HUES64 (cell line): ENCODE results near the gene UBL4A.

Experiments
- H3K27ac ChIP-seq: 2 replicates; pipeline ENCODE4 v1.7.0; 2013; ENCODE audit warnings: low read depth, low read length, inconsistent platforms
- H3K27me3 ChIP-seq: 2 replicates; pipeline ENCODE4 v1.6.1; 2013; ENCODE audit warnings: mild to moderate bottlenecking, low read length; ENCODE audit not compliant: insufficient read depth
- H3K36me3 ChIP-seq: 2 replicates; pipeline ENCODE4 v1.6.1; 2013; ENCODE audit warnings: mild to moderate bottlenecking, low read length; ENCODE audit not compliant: insufficient read depth
- H3K4me1 ChIP-seq: 2 replicates; pipeline ENCODE4 v1.6.1; 2013; ENCODE audit warnings: mild to moderate bottlenecking, low read length, moderate library complexity; ENCODE audit not compliant: insufficient read depth
- H3K4me3 ChIP-seq: 2 replicates; pipeline ENCODE4 v1.5.1; 2013; ENCODE audit warnings: mild to moderate bottlenecking, low read length, moderate library complexity
- H3K9ac ChIP-seq: 2 replicates; pipeline ENCODE4 v1.6.1; 2013; ENCODE audit warnings: mild to moderate bottlenecking, low read depth, low read length
- H3K9me3 ChIP-seq: 2 replicates; pipeline ENCODE4 v1.6.1; 2013; ENCODE audit warnings: low read depth, low read length; ENCODE audit not compliant: insufficient read depth
- WGBS: fragments of 150-250, 120-280 bp; methylation state at CpG from one replicate; pipeline ENCODE4 v1.1.7; 2013; ENCODE audit warnings: missing lambda C conversion rate; 5-methylcytosine and 5-hydroxymethylcytosine counted together

UBL4A gene

DNA sequence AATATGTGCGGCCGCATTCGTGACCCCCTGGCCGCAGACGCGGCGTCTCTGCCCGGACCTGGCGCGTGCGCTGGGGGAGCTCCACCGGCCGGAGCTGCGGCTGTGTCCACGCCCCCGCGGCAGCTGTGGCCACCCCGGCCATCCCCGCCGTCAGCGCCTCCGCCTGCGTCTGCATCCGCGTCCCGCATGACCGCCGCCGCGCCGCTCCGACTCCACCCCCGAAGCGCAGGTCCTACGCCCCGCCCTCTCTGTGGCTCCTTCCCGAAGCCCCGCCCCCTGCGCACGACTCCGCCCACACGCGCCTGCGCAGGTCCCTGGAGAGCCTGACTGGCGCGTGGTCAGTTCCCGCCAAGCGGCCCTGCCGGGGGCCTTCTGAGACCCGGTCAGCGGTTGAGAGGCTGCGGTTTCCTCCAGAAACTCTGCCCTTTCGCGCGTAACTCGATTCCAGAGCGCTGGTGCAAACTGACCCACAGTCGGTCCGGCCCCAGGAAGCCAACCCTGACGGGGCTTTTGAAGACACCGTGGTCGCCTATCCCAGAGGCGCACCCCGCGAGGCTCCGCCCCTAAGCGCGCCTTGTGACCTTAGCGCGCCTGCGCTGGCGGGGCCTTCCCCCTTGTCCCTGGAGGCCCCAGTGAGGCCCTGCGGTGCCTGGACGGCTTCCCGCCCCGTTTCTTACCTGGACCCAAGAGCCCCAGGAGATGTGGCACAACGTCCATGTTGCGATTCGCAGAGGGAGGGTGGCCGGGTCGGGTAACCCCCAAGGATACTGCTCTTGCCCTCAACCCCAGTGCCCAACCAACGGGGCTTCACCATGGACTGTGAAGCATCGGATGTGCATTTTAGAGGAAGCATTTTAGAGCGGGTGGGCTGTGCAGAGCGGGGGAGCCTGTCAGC is 7.4 kb downstream of the UBL4A start, which contains the start of gene LAGE3:
Gene LAGE3 (minus strand): TSS at position 554 of the 895 bp plus-strand sequence. CDS start 366 bp downstream, at position 188.
- Histone ChIP-seq H3K27ac (peak within 1 kb of the TSS; percentile 82), H3K27me3 (no peaks in the 10 kb centered on the region), H3K9ac (peak within 1 kb of the TSS; percentile 63; the same call in 1 of the 2 replicates), H3K36me3 (peaks cover 7% of the 10 kb centered on the region; the same call in 1 of the 2 replicates), H3K9me3 (no peaks in the 10 kb centered on the region), H3K4me3 (peak within 1 kb of the TSS; percentile 59), H3K4me1 (no peaks in the 10 kb centered on the region)
- WGBS: 5% methylated on average over 85 of the region's 85 CpGs

DNA sequence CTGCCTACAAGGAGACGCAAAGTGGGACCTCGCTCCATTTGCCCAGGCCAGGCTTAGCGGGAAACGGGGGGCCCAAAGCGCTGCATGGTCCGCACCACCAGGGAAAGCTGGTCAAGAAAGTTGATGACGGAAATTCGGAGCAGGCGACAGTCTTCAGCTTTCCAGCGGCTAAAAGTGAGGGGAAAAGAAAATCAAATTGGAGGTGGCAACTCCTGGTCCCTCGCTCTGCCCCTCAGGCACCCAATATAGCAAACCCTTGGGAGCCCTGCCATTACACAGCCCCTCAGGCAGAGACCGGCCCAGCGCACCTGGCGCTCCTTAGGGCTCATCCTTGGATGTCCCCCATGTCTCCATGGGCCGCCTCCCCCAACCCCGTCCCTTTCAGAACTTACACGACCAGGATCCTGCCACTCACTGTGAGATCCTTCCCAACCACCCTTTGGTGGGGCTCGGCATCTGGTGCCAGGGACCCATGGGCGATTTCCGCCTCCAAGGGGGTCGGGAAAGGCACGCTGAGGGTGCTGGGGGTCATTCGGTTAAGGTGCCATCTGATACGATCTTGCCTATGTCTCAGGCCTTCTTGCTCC is 8.4 kb downstream of the UBL4A start:
- Histone ChIP-seq H3K27me3 (no peaks in the 10 kb centered on the region), H3K4me3 (peak overlapping the region; percentile 59), H3K9ac (no peak overlapping the region), H3K9me3 (no peaks in the 10 kb centered on the region), H3K27ac (no peak overlapping the region), H3K4me1 (no peaks in the 10 kb centered on the region), H3K36me3 (no peaks in the 10 kb centered on the region; the same call in 1 of the 2 replicates)
- WGBS: 68% methylated on average over 24 of the region's 24 CpGs

DNA sequence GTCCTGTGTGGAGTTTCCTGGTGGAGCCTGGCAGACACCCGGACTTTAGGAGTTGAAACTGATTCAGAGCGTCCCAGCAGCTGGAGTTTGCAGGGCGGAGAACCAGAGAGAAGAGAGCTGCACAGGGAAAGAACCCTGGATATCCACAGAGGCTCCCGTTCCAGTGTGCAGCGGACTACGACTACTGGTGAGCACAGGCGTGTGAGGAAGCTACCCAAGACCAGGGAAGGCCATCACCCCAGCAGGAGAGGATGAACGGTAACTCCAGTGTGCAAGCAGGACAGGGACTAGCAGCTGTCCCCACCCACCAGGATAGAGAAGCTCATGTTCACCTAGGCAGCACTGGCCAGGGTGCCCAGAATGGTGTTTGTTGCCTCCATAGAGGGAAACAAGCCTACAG is 9.6 kb downstream of the UBL4A start:
- H3K9ac ChIP-seq: no peak overlapping the region
- H3K36me3 ChIP-seq: no peaks in the 10 kb centered on the region; the same call in 1 of the 2 replicates
- 95% methylated on average over 8 of the region's 8 CpGs for WGBS
- no peak overlapping the region for H3K27ac ChIP-seq
- H3K4me3 ChIP-seq: no peak overlapping the region
- H3K27me3 ChIP-seq: no peaks in the 10 kb centered on the region
- no peaks in the 10 kb centered on the region for H3K4me1 ChIP-seq
- no peaks in the 10 kb centered on the region for H3K9me3 ChIP-seq

DNA sequence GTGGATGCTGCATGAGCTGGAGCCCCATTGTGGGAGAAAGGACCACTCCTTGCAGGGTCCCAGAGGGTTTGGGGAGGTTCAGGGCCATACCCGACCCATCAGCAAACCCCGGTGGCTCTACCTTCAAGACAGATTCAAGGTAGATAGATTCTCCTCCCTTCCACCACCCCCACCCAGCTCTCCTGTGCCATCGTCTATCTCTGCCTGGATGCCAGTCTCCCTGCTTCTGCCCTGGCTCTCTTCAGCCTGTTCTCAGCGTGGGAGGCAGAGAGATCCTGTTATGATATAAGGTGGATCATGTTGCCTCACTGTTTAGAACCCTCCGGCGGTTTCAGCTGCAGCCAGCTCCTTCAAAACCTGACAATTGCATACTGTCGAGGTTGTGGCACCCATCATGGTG is 12.7 kb downstream of the UBL4A start:
- H3K9me3 ChIP-seq: no peaks in the 10 kb centered on the region

DNA sequence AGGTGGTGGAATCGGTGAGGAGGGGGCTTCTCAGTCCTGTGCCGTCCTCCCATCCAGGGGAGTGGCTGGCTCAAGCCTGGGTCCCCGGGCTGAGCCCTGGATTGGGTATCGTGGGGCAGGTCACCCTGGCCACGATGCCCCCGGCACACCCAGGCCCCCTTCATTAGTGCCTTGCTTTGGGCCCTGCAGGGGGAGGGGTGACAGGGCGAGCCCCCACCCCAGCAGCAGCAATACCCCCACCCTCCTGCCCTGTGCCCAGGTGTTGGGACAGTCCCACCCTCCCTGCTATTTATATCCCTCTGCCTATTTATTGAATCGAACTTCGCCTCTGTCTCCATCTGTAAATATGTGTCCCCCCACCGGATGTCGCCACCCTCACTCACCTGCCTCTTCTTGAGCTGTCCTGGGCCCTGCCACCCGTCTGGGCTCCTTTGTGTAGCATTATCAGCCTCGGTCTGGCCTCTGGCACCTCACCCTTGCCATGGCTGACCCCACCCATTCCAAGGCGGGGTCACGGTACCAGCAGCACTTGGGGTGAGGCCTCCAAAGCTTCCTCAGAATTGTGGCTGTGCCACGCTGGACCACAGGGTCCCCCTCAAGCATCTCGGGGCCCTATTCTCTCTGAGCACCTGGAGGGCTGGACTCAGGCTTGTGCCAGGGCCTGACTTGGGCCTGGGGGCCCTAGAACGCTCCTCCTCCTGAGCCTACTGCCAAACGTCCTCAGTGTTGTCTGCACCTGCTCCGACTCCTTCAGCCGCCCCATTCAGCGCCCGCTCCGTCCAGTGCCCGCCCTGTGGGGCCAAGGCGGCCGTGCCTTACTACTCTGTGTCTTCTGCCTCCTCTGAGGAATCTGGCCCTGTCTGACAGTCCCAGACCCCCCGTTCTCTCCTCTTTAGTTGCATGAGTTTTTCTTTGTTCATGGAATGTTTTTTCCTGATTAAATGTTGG is 13.5 kb downstream of the UBL4A start:
- WGBS: 91% methylated on average over 26 of the region's 28 CpGs
- no peaks in the 10 kb centered on the region for H3K27me3 ChIP-seq
- H3K27ac ChIP-seq: no peak overlapping the region
- no peaks in the 10 kb centered on the region for H3K9me3 ChIP-seq
- H3K4me1 ChIP-seq: no peaks in the 10 kb centered on the region
- H3K4me3 ChIP-seq: no peak overlapping the region
- no peak overlapping the region for H3K9ac ChIP-seq
- H3K36me3 ChIP-seq: peaks cover 29% of the 10 kb centered on the region

More for the DNA sequence above, 12.7 kb downstream of the UBL4A start:
- WGBS: 95% methylated on average over 7 of the region's 7 CpGs
- Histone ChIP-seq H3K27ac (no peak overlapping the region), H3K36me3 (peaks cover 24% of the 10 kb centered on the region), H3K27me3 (no peaks in the 10 kb centered on the region), H3K4me3 (no peak overlapping the region), H3K4me1 (no peaks in the 10 kb centered on the region), H3K9ac (no peak overlapping the region)

DNA sequence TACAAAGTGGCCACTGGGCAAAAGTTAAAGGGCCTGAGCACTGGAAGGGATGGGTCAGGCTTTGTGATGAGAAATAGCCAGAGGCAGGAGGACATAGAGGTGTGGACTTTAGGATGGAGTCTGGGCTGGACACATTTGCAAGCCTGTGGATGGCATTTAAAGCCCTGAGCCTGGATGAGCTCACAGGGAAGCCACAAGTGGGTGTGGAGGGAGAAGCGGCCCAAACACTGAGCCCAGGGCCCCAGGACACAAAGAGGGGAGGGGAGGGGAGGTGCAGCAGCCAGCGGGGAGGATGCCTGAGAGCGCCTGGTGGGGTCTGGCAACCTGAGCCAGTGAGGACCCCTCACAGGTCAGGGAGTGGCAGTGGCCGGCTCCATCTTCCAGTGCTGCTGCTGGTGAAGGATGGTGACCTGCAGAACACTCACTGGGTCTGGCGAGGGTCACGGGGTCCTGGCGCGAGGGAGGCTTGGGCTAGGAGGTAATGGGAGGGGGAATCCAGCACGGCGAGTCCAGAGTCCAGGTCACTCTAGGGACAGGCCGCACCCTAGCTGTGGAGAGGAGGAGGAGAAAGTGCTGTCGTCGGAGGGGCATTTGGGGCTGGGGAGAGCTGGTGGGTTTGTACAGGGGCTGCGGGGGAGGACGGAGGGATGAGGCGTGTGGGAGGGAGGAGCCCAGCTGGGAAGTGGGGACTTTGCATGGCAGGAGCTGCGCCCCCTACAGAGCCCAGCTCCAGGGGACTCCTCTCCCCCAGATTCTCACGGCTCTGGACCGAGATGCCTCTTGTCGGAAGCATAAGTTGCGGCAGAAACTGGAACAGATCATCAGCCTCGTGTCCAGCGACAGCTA is 14.4 kb downstream of the UBL4A start:
- H3K27me3 ChIP-seq: no peaks in the 10 kb centered on the region
- 92% methylated on average over 23 of the region's 23 CpGs for WGBS
- peaks cover 29% of the 10 kb centered on the region for H3K36me3 ChIP-seq
- H3K4me3 ChIP-seq: no peak overlapping the region
- no peak overlapping the region for H3K27ac ChIP-seq
- H3K9ac ChIP-seq: no peak overlapping the region
- H3K4me1 ChIP-seq: no peaks in the 10 kb centered on the region
- no peaks in the 10 kb centered on the region for H3K9me3 ChIP-seq

DNA sequence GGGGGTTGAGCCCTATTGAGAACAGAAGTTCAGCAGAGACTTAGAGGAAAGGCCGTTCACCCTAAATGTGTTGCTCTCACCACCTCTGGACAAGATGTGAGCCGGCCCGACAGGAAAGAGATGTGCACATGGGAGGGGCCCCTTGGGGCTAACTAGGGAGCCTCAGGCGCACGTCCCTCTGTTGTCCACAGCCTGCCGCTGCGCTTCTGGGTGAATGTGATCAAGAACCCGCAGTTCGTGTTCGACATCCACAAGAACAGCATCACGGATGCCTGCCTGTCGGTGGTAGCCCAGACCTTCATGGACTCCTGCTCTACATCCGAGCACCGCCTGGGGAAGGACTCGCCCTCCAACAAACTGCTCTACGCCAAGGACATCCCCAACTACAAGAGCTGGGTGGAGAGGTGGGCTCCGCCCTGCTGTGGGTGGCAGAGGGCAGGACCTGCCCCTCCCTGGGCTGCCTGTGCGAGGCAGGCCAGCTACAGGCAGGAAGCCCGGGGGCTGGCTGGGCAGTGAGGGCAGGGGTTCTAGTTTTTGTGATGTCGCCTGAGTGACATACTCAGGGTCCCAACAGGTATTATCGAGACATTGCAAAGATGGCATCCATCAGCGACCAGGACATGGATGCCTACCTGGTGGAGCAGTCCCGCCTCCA is 15.4 kb downstream of the UBL4A start:
- no peaks in the 10 kb centered on the region for H3K9me3 ChIP-seq
- H3K9ac ChIP-seq: no peak overlapping the region
- H3K27ac ChIP-seq: no peak overlapping the region
- H3K36me3 ChIP-seq: peaks cover 32% of the 10 kb centered on the region
- no peaks in the 10 kb centered on the region for H3K4me1 ChIP-seq
- WGBS: 91% methylated on average over 23 of the region's 23 CpGs
- no peak overlapping the region for H3K4me3 ChIP-seq
- H3K27me3 ChIP-seq: no peaks in the 10 kb centered on the region

DNA sequence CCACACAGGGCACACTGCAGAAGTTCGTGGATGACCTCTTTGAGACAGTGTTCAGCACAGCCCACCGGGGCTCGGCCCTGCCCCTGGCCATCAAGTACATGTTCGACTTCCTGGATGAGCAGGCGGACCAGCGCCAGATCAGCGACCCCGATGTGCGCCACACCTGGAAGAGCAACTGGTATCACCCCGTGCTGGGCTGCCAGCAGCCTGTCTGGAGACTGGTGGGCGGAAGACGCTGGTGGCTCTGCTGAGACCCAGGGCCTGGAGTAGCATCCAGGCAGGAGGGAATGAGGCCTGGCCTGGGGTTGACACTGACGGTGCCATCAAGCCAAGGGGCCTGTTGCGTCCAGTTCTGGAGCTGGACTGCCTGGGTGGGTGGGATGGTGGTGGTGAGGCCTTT is 16.0 kb downstream of the UBL4A start:
- Histone ChIP-seq H3K9ac (no peak overlapping the region), H3K27me3 (no peaks in the 10 kb centered on the region), H3K27ac (no peak overlapping the region), H3K4me3 (no peak overlapping the region), H3K4me1 (no peaks in the 10 kb centered on the region), H3K36me3 (peaks cover 34% of the 10 kb centered on the region), H3K9me3 (no peaks in the 10 kb centered on the region)
- WGBS: 97% methylated on average over 14 of the region's 14 CpGs

DNA sequence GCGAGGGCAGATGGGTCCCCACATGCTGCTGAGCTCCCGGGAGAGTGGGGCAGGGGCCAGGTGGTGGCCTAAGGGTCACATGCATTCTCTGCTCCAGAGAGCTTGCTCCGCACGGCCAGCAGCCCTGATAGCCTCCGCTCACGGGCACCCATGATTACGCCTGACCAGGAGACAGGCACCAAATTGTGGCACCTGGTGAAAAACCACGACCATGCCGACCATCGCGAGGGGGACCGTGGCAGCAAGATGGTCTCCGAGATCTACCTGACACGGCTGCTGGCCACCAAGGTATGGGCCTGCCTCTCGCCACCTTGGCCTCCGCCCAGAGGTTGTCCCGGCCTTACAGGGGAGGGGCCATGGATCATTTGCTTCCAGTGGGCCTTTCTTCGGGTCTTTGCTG is 16.5 kb downstream of the UBL4A start:
- Histone ChIP-seq H3K9ac (no peak overlapping the region), H3K4me1 (no peaks in the 10 kb centered on the region), H3K36me3 (peaks cover 34% of the 10 kb centered on the region), H3K27me3 (no peaks in the 10 kb centered on the region), H3K4me3 (no peak overlapping the region), H3K9me3 (no peaks in the 10 kb centered on the region), H3K27ac (no peak overlapping the region)
- 99% methylated on average over 18 of the region's 18 CpGs for WGBS

DNA sequence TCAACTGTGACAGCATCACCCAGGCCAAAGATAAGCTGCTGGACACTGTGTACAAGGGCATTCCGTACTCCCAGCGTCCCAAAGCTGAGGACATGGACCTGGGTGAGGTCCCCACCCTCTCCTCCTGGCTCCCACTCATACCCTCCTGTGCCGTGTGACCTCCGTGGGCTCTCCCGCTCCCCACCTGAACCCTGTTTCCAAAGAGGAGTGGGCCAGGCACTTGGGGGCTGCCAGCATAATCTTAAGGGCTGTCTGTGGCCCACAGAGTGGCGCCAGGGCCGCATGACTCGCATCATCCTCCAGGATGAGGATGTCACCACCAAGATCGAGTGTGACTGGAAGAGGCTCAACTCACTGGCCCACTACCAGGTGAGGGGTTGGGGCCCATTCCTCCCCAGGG is 17.3 kb downstream of the UBL4A start:
- Histone ChIP-seq H3K27ac (no peak overlapping the region), H3K4me1 (no peaks in the 10 kb centered on the region), H3K36me3 (peaks cover 38% of the 10 kb centered on the region), H3K9ac (no peak overlapping the region), H3K4me3 (no peak overlapping the region), H3K27me3 (no peaks in the 10 kb centered on the region), H3K9me3 (no peaks in the 10 kb centered on the region)
- 90% methylated on average over 9 of the region's 9 CpGs for WGBS
